Measurements from ENCODE around the gene UROC1. TPM values are rescaled to one million over a fixed set of nuclear protein-coding genes. Genes with fewer than 3 reads are reported as not detected.

The UROC1 gene
- total RNA-seq, 2 experiments from 2014 or later = 0.09 TPM; not detected in 1

GRCh38 chr3:126436826-126437717, 80.5 kb downstream of the UROC1 start:
- BruUV-seq (replicated peaks) = no TSS peak
- Histone ChIP-seq H3K36me3 (ENCODE audit: insufficient read depth, low read length) (peaks cover 13% of the 10 kb centered on the region; the same call in 1 of the 2 replicates), H3K4me3 (ENCODE audit: low read depth, low read length, poor library complexity, severe bottlenecking) (no peak overlapping the region), H2AFZ (ENCODE audit: low read length) (no peak overlapping the region), H3K4me2 (ENCODE audit: low read length) (no peak overlapping the region), H3K27ac (ENCODE audit: low read depth, low read length, poor library complexity, severe bottlenecking) (no peak overlapping the region), H3K9me3 (ENCODE audit: low read length) (no peaks in the 10 kb centered on the region), H3K4me1 (ENCODE audit: insufficient read depth, low read length, poor library complexity, severe bottlenecking) (no peaks in the 10 kb centered on the region), H3K79me2 (ENCODE audit: insufficient read depth, low read depth, low read length) (no peaks in the 10 kb centered on the region), H3K9me2 (ENCODE audit: insufficient read depth, low read length) (no peaks in the 10 kb centered on the region), H4K20me1 (ENCODE audit: insufficient read depth, low read length) (no peaks in the 10 kb centered on the region)
- no peak for DNase-seq (ENCODE audit: low spot score)
- ChIA-PET CTCF (ENCODE audit: unreplicated experiment) (no interaction called here), POLR2A (interaction anchor here (1.4 kb wide), 1 partner anchor 10 kb away, joined by 4 read pairs; no protein-coding TSS in a partner anchor)
- intact Hi-C loops (cut with micrococcal nuclease; ENCODE audit: unreplicated experiment) = no loop called here
- TF ChIP-seq EZH2phosphoT487 (IDR thresholded peaks at IDR 0.05; ENCODE audit: borderline replicate concordance, low read depth, low read length) (no peak), CTCF (conservative IDR thresholded peaks at IDR 0.05; ENCODE audit: low read length) (no peak)

- H2AFZ ChIP-seq (ENCODE audit: low read length) = no peak overlapping the region
- DNase-seq (ENCODE audit: low spot score) = no peak
- H4K20me1 ChIP-seq (ENCODE audit: insufficient read depth, low read length) = no peaks in the 10 kb centered on the region
- H3K36me3 ChIP-seq (ENCODE audit: insufficient read depth, low read length) = peaks cover 13% of the 10 kb centered on the region; the same call in 1 of the 2 replicates
- POLR2A ChIA-PET = interaction anchor here (1.4 kb wide), 1 partner anchor 11 kb away, joined by 4 read pairs; no protein-coding TSS in a partner anchor
- BruUV-seq (replicated peaks) = no TSS peak
- H3K27ac ChIP-seq (ENCODE audit: low read depth, low read length, poor library complexity, severe bottlenecking) = no peak overlapping the region
- no peaks in the 10 kb centered on the region for H3K9me2 ChIP-seq (ENCODE audit: insufficient read depth, low read length)
- H3K4me3 ChIP-seq (ENCODE audit: low read depth, low read length, poor library complexity, severe bottlenecking) = no peak overlapping the region
- no peak for TF ChIP-seq CTCF (conservative IDR thresholded peaks at IDR 0.05; ENCODE audit: low read length)
- TF ChIP-seq EZH2phosphoT487 (IDR thresholded peaks at IDR 0.05; ENCODE audit: borderline replicate concordance, low read depth, low read length) = no peak
- no peak overlapping the region for H3K4me2 ChIP-seq (ENCODE audit: low read length)
- CTCF ChIA-PET (ENCODE audit: unreplicated experiment) = no interaction called here
- no peaks in the 10 kb centered on the region for H3K79me2 ChIP-seq (ENCODE audit: insufficient read depth, low read depth, low read length)
- no peaks in the 10 kb centered on the region for H3K4me1 ChIP-seq (ENCODE audit: insufficient read depth, low read length, poor library complexity, severe bottlenecking)
- intact Hi-C loops (cut with micrococcal nuclease; ENCODE audit: unreplicated experiment) = no loop called here
- H3K9me3 ChIP-seq (ENCODE audit: low read length) = no peaks in the 10 kb centered on the region
Observed at GRCh38 chr3:126435456-126436315, 81.9 kb downstream of the UROC1 start.

Measured in OCI-LY7 (cell line).